Pons (tissue), 1 donor: ENCODE data around the gene TXNRD2.
"Not testable (repeated sequence)": the region's sequence is repeated elsewhere in the genome, so short reads cannot be mapped to it uniquely, and the experiment has no call there.

Experiments
- DNase-seq: peaks from one replicate; pipeline ENCODE4 v3.0.0-alpha.2; 2016; ENCODE audit warnings: low spot score

The TXNRD2 gene

DNA sequence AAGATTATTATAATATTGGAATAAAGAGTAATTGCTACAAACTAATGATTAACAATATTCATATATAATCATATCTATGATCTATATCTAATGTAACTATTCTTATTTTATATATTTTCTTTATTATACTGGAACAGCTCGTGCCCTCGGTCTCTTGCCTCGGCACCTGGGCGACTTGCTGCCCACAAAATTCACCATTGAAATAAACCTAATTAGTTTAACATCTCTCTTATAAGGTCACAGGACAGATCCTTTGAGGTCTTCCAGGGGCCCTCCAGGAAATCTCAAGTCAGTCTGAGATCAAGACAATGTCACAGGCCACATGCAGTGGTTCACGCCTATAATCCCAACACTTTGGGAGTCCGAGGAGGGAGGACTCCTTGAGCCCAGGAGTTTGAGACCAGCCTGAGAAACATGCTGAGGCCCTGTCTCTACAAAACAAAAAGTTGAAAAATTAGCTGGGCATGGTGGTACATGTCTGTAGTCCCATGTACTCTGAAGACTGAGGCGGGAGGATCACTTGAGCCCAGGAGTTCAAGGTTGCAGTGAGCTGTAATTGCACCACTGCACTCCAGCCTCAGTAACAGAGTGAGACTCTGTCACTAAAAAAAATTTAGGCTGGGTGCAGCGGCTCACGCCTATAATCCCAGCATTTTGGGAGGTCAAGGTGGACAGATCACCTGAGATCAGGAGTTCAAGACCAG is 6.6 kb upstream of the TXNRD2 start:
- no peak for DNase-seq

DNA sequence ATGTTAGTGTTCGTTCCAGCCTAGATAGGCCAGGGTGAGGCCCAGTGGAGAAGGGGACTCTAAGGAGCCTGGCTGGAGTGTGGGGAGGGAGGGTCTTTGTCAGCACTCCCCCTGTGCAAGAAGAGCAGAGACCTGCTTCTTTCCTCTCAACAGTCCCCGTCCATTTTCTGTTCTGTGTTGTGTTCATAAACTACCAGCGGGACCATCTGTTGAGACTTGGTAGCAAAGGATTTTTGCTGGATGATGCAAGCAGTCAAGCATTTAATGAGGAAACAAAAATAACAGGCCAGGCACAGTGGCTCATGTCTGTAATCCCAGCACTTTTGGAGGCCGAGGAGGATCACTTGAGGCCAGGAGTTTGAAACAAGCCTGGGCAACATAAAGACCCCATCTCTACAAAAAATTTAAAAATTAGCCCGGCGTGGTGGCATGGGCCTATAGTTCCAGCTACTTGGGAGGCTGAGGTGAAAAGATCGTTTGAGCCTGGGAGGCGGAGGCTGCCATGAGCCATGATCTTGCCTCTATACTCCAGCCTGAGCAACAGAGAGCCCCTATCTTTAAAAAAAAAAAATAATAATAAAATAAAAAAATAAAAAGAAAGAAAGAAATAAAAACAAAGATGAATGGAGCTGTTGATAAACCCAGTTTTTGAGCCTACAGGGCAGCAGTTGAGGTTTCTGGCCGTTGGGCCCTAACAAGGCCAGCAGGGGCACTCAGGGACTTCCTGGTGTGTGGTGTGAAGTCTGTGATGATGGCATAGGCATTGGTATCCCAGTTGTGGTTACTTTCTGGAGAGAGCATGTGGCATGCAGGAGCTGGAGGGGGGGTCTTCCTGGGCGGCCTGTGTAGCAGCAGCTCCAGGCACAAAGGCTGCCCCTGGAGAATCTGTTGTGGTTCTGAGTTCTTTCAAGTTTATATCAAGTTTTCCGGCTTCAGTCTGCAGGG is 1.7 kb upstream of the TXNRD2 start:
- no peak for DNase-seq

- DNase-seq, result peak; percentile 56
Measured at GRCh38 chr22:19942157-19943081, 801 bp upstream of the TXNRD2 start.

DNA sequence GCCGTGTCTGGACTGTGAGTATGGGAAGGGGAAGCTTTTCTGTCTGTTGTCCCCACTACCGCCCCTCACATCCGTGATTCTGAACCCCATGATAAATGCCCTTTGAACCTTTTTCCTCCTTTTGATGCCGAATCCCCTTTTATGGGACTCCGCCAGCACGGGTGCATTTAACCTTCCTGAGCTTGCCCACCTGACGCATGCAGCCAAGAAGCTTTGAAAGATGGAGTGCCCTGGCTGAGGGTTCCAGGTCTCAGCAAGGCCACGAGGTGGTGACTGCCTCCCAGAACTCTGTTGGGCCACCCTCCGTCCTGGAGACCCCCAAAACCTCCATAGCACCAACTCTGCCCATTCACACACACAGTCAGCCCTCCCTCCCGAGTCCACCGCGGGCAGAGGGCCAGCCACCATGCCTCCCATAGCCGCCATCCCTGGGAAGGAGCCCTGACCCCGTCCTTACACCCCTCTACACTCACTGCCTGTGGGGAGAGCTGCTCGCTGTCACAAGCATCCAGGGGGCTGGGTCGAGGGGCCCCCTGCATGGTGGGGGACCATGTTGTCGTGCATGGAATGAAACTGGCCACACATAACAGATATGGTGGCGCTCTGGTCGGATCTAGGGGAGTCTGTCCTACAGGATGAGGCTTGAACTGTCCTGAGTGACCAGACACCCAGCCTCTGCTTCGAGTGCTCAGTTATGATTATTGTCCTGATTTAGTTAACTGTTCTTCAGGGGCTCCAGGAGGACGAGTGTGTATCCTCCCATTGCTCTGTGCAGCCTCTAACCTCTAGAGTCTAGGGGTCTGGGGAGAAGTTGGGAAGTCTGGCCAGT is 868 bp downstream of the TXNRD2 start:
- no peak for DNase-seq

DNA sequence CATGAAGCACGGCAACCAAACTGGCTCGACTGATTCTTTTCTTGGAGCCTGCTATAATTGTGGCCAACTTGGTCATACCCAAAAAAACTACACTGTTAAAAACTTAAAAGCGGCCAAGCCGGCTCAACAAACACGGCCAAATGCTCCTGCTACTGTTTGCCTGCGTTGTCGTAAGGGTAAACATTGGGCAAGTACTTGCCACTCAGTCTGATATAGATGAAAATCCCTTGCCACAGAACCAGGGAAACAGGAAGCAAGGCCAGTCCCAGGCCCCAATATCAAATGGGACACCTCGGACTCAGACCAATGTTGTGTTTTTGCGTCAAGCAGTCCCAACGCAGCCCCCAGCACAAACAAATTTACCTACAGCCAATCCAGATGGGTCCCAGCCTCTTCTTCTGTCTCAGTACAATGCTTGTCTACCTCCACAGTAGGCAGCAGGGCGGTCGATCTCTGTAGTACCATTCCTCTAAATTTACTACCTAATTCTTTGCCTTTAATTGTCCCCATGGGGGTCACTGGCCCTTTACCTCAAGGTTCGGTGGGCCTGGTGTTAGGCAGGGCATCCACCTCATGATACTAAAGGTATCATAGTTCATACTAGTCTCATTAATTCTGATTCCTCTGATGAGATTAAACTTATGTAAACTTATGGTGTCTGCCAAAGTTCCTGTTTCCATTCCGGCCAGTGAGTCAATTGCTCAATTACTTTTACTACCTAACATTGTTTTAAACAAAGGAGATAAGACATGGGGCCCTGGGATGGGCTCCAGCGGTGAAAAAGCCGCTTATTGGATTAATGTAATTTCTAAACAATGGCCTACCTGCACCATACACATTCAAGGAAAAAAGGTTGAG is 3.8 kb downstream of the TXNRD2 start:
- no peak for DNase-seq

GRCh38 chr22:19936513-19936912 is 5.1 kb downstream of the TXNRD2 start:
- DNase-seq, result no peak

DNA sequence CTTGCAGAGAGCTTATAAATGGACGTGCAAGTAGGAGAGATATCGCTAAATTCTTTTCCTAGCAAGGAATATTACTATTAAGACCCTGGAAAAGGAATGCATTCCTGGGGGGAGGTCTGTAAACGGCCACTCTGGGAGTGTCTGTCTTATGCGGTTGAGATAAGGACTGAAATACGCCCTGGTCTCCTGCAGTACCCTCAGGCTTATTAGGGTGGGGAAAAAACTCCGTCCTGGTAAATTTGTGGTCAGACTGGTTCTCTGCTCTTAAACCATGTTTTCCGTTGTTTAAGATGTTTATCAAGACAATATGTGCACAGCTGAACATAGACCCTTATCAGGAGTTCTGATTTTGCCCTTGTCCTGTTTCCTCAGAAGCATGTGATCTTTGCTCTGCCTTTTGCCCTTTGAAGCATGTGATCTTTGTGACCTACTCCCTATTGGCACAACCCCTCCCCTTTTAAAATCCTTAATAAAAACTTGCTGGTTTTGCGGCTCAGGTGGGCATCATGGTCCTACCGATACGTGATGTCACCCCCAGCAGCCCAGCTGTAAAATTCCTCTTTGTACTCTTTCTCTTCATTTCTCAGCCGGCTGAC is 6.4 kb downstream of the TXNRD2 start:
- not testable (repeated sequence) for DNase-seq

- DNase-seq, result no peak
Measured at GRCh38 chr22:19933341-19934241, 8.0 kb downstream of the TXNRD2 start.

DNA sequence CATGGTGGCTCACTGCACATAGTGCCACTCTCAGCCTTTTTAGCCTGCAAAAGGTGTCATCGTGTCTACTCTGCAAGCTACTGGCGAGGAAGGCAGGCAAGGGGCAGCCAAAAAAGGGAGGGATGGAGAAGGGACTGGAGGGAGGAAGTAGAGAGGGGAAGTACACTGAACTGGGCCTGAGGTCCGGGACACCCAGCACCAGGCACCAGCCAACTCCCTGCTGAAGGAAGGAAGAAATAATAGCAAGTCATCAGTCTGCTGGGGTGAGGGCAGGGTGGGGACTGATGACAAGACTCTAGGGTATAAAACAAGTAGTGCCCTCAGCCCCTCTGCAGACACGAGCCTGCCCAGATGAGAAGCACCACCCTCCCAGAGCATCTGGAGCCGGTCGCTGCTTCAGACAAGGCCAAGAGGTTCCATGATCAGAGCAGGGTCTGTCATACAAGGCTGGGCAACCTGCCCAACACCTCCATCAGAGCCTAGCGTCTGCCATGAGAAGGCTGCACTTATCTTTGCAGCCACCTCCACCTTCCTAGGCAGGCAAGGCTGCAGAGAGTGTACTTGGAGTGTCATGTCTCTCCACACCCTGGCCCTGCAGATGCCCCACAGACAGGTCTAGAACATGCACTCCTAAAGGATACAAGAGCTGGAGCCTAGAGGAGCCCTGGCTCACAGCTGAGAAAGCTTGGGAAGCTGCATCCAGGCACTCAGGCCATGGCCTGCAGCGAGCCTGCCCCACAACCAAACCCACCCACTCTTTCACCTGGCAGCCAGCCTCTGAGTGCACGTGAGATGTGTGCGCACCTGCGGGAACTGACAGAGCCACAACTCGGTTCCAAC is 9.0 kb downstream of the TXNRD2 start:
- DNase-seq, result no peak

DNA sequence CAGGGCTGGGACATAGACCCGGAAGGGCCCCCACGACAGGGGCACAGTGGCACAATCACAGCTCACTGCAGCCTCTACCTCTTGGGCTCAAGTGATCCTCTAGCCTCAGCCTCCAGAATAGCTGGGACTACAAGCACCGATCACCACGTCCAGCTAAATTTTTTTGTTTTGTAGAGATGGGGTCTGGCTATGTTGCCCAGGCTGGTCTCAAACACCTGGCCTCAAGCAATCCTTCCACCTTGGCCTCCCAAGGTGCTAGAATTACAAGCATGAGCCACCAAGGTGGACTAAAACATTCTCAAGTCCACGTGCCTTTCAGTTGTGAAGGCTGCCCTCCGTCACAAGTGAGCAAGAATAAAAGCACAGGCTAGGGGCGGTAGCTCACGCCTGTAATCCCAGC is 10.1 kb downstream of the TXNRD2 start:
- no peak for DNase-seq

DNA sequence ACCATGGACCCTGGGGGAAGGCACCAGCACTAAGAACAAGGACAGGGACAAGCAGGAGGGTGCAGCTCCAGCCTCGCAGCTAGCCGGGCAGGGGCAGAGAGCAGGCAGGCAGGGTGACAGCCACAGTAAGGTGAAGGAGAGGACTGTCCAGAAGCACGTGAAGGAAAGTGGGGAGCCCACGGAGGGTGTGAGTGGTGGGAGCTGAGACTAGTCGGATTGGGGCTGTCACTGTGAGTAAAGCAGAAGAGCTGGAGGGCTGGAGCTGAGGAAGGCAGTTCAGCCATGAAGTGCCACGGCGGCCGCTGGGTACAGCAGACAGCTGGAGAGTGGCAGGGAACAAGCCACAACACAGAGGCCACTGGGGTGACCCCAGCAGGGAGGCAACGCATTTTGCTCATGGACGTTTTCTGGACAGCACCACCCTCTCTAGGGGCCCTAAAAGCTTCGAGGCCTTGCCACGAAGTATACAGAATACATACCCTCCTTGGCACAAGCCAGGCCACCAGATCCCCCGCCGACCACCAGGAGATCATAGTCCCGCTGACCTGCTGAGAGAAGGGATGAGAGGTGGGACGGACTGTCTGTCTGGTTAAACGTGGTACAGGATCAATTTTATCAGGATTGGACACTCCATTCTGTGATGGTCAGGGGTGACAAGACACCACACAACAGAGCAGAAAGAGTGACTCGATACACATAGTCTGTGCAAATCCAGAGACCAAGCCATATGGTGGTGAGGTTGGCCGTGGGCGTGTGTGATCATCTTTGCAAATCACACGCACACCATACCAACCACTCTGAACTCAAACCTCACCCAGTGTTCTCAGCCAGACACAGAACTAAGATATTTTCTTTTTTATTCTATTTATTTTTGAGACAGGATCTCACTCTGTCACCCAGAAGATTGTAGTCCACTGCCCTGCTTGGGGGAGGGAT is 10.8 kb downstream of the TXNRD2 start:
- no peak for DNase-seq

- no peak for DNase-seq
Measured at GRCh38 chr22:19929586-19930550, 11.8 kb downstream of the TXNRD2 start.

- DNase-seq, result no peak
Measured at GRCh38 chr22:19928207-19928606, 13.4 kb downstream of the TXNRD2 start.

GRCh38 chr22:19927696-19928095 is 13.9 kb downstream of the TXNRD2 start:
- DNase-seq, result no peak

GRCh38 chr22:19926028-19926427 is 15.6 kb downstream of the TXNRD2 start:
- not testable (repeated sequence) for DNase-seq
